ENCODE measurements around the gene ADGRG3. TPM values are rescaled to one million over a fixed set of nuclear protein-coding genes. Genes with fewer than 3 reads are reported as not detected.
A peak's percentile ranks its signal among the peaks of the same experiment; 100 is the strongest.

The ADGRG3 gene
- polyA plus RNA-seq, 3 donors: 0.24 to 0.51 TPM; not detected in 1

DNA sequence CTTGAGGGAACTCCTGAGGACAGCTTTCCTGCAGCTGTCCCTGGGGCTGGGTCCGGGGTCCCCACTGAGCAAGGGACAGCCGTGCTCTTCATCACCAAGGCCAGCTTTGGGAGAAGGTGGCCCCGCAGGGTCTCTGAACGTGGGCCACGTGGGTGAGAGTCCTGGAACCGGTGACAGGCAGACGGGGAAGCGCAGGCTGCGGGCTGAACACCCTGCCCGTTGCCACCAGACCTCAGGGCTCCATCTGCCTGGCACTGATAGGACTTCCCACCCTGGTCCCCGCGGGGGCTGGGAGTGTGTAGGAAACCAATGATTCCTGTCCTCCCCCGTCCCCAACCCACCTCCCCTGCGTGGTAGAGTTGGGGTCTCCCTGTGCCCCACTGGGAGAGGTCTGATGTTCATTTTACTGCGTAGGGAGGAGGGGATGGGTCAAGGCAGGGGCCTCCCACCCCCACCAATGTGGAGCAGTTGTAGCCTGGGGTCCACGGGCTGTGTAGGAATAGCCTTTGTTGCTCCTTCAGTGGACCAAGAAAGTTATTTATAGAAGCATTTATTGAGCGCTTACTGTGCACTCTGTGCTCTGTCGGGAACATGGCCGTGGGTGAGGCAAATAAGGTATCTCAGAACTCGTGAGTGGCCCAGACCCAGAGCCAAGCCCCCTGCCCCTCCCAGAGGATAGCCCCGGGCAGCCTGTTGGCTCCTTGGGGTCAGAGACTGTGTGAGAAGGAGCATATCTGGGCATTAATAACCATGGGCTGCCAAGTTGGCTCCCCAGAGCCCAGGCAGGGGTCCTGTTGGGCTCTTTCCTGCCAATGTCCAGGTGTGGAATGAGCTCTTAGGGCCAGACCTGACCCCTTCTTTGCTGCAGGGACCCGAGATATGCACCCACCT, 38.3 kb upstream of the ADGRG3 start:
- DNase-seq: no peak

DNA sequence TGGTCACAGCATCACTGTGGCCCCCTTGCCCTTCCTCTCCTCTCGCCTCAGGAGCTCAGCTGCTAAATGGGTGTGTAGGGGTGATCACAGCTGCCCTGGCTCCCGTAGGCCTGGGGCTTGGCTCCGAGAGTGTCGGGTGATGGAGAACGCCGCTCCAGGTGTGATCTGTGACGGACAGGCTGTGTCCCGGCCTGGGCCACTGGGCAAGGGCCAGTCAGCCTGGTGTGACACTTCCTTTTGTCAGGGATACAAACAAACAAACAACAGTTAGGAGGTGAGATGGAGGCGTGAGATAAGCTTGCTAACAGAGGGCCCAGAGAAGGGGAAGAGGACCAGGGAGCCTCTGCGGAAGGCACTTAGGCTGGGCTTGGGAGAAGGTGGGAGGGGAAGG, 37.7 kb upstream of the ADGRG3 start:
- DNase-seq: no peak

GRCh38 chr16:57630931-57631845, 36.9 kb upstream of the ADGRG3 start:
- DNase-seq: no peak

DNA sequence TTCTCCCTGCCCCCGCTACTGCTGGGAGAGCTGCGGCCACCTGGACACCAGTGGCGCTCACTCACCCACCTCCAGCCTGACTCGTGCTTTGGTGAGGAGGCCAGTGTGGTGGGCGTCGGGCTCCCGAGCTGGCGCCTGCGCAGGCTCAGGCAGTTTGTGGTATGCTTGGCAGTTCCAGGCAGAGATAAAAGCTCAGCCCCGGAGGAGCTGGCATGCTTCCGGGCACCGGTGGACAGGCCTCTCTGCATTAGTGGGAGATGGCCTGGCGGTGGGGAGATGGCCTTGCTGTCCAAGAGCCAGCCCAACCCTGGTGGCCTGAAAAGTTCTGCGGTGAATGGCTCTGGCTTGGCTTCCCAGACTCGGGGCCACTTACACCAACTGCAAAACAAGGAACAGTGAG, 35.5 kb upstream of the ADGRG3 start:
- DNase-seq: no peak

DNA sequence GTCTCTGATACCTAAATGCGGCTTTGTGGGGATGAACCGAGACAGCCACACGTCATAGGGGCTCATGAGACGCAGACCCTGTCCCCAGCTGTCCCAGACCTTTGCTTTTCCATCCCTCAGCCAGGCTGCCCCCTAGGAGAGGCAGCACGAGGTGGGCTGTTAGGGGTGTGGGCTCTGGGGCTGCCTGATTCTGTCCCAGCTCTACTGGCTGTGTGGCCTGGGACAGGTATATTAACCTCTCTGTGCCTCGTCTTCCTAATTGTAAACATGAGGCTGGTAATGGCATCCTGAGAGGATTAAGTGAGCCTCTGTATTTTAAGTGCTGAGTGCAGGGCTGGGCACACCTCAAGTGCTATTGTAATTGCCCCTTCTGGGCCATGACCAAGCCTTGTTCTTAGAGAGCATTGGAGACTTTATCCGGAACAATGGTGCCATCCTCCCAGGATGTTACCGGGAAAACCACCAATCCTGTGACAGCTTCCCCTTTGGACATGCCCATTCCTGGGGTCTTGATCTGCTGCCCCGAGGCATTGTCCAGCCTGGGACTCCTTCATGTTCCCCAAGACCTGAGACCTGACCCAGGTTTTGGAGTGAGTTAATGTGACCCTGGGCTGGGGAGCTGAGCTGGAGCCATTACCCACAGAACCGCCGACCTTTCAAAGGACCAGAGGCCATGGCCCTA, 34.6 kb upstream of the ADGRG3 start:
- no peak for DNase-seq

DNA sequence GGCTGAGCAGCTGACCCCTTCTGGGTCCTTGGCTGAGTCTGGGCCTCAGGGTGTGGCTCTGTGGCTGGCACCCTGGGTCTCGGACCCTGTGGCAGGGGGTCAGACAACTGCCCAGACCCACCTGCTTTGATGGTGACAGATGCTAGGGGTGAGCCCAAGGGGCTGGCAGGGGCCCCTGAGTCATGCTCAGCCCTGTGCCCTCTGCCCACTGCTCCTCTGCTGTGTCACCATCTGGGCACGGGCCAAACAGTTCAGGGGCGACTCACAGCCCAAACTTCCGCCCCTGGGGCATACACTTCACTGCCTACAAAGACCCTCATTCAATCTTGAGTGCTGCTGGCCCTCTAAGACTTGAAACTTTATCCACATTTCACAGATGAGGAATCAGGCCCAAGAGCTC, 33.9 kb upstream of the ADGRG3 start:
- DNase-seq: no peak

DNA sequence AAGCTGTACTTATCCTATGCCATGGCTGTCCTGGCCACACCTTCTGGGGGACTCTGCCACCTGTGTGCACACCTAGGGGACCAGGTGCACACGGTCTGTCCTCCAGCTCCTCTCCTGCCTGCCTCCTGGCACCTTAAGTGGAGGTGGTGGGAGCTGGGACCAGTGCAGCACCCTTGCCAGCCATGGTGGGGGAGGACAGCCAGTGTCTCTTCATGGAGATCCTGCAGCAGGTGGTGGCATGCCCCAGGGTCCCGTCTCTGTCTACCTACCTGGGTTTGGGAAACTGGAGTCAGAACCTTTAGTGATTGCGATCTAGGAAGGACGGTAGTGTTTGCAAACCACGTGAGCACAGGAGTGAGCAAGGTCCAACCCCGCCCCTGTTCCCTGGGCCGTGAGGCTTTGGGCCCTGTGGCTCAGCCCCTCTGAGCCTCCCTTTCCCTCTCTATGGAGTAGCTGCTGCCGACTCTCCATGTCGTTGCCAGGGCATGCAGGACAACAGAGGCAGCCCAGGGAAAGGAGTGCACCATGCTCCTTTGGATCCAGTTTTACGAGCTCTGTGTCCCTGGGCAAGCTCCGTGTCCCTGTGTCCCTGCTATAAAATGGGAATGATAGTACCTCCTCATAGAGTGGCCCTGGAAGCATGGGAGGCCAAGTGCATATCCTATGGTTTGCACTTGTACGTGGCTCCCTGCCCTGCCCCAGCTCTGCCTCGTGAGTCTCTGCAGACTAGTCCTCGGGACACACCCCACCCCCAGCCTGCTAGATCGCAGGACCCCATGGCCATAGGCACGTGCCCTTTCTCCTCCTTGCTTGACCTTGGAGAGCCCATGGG, 32.6 kb upstream of the ADGRG3 start:
- DNase-seq: no peak

DNA sequence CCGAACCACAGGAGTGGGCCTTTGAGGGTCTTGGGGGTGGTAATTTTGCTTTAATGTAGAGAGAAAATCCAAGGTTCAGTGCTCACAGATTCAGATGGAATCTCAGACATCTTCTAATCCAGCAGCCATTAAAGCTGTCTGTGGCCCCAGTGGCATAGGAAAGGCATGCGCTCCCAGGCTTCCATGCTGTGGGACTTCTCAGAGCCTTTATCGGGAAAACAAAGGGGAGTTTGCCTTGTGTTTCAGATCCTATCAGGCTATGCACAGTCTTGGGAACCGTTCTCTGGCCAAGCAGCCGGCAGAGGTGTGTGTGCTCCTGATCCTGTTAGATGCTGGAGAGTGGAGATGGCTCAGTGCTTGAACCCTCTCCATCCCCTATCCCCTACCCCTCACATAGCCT, 31.9 kb upstream of the ADGRG3 start:
- DNase-seq: no peak

DNA sequence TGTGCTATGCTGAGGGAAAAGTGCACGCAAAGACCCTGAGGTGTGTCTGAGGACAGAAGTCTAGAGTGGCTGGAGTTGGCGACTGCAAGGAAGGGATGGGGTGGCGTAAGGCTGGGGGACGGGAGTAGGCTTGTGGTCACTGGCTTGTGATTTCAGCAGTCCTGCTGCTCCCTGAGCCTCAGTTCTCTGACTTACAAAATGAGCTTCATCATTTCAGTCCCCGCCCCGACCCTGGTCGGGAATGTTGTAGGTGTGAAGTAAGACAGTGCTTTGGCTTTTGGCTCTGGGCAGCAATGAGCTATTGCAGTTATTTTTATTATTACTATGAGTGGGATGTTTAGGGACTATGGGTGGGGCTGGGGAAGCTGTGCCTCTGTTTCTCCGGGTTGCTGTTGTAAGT, 31.1 kb upstream of the ADGRG3 start:
- no peak for DNase-seq

DNA sequence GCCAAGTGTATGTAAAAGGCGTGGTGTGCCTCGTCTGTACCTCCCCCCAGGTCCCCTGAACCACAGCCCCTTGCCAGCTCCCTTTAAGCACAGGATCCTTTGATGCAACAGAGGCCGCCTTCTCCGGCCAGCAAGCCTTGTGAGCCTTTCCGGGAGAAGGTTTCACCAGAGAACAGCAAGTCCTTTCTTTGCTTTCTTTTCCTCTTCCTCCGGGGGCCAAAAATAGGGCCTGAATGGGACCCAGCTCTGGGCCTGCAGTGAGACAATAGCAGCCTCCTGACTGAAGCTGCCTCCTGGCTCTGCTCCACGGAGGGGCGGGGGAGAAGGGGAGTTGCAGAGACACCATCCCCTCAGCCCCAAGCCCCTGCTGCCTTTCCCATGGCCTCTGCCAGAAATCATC, 30.7 kb upstream of the ADGRG3 start:
- DNase-seq: no peak

DNA sequence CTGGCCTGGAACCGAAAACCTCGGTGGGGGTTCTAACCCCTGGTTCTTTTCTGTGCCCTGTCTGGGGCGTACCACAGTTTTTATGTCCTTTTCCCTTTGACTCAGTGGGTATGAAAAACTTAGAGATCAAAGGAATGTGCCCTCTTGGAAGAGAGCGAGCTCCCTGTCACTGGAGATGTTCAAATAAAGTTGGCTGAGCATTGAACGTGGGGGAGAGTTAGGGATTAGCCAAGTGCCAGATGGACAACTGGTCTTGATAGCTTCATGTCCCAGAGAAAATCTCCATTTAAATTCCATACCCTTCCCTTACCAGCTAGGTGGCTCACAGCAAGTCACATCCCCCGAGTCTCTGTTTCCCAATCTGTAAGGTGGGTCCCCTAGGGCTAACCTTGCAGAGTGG, 30.1 kb upstream of the ADGRG3 start:
- no peak for DNase-seq

- no peak for DNase-seq
These were observed 29.7 kb upstream of the ADGRG3 start for GRCh38 chr16:57638381-57638780.

DNA sequence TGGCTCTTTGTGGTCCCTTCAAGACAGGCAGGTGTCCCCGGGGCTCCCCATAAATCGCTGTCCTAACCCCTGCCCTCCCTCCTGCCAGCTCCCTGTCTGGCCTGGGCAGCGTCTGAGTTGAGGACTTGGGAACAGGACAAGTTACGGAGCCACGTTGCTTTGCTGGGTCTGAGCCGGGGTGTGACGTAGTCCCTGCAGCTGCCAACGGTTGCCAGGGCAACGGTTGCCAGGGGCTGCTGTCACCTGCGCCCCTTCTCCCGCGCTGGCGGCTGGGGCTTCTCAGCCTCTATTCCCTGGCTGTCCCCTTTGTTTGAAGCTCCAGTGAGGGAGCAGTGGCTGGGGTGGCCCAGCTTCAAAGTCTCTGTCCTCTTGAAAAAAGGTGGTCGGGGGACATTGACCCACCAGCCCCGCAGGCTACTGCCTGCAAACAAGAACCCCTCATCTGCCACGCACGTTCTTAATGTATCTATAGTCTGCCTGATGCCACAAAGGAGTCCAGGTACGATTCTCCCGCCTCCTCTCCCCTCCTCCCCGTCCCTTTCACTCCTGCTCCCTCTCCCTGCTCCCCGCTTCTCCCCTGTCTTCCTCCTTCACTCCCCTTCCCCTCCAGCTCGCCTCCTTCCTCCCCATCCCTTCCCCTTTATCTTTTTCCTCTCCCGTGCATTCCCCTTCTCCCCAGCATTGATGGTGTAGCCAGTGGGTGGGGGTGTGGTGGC, 28.8 kb upstream of the ADGRG3 start:
- peak; percentile 86 for DNase-seq

DNA sequence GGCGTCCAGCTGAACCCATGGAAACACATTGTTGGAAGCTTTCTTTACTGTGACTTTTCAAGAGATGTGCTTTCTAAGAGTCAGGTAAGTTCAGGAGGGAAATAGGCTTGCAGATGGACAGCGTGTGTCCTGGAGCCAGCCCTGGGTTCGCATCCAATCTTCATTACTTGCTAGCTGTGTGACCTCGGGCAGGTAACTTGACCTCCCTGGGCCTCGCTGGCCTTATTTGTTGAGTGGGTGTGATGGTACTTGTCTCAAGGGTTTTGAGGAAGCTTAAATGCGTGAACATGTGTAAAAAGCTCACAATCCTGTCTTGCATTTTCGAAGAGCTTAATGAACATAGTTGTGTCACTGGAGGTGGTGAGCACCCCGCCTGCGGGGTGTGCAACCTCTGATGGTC, 27.9 kb upstream of the ADGRG3 start:
- DNase-seq: no peak

- DNase-seq: no peak
These were observed 27.5 kb upstream of the ADGRG3 start for GRCh38 chr16:57640612-57641011.

GRCh38 chr16:57642160-57643135, 25.7 kb upstream of the ADGRG3 start:
- DNase-seq: no peak

DNA sequence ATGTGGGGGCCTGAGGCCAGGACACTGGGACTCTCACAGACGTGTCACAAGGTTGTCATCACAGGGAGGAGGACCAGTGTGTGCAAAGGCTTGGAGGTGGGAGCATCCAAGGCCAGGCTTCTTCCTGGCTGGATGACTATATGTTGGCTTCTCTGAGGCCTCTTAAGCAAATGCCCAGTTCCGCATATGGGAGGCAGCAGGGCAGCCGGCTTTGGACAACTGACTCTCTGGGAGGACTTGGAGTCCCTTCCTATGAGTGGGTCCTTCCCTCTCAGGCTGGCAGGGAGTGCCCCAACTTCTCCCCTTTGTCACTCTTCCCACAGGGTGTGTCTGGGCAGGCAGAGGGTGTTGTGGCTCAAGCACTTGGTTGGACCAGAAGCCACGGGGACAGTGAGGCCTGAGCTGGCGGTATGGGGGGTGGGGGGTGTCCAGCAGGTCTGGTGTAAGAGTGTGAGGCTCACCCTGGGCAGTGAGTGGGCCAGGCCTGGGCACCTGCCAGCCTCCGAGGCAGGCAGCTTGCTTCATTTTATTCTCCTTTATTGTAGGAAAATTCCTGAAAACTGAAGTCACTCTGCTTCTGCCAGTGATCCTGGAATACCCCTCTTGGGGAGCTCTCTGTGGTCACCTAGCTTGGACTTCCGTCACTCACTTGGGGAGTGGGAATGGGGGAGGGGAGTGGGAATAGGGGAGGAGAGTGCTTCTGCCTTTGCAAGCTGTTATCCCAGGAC, 24.8 kb upstream of the ADGRG3 start:
- no peak for DNase-seq

DNA sequence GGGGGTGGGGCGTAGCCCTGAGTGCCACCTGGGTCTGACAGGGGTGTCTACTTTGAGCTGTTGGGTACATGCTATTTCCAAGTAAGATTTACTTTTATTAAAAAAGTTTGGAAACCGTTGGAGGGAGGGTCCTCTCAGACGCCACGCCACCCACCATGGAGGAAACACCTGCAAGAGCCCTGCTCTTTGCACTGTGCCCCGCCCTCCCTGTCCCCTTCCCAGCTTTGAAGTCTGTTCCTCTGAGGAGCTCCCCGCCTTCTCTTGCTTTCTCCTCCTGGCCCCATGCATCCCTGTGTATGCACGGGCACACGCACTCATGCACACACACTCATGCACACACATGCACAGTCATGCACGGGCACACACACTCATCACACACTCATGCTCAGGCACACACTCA, 24.2 kb upstream of the ADGRG3 start:
- no peak for DNase-seq

Data from renal pelvis (tissue), 4 donors.